Right lobe of liver (tissue), 4 donors: ENCODE data around the gene TRAK1.

Experiments
- CTCF ChIP-seq, 4 donors: fragments of 200-600 bp in 3 of 4; fragments of 450-650 bp in 1 of 4; IDR thresholded peaks; one replicate each; pipeline versions ENCODE4 v1.5.1 to v1.8.0; 2016 to 2022; ENCODE audit warnings: antibody characterized with exemption in 4 of 4, mild to moderate bottlenecking in 2 of 4
- POLR2A ChIP-seq: fragments of 450-650 bp; IDR thresholded peaks from one replicate; pipeline ENCODE4 v1.6.1; 2017; ENCODE audit warnings: antibody characterized with exemption, mild to moderate bottlenecking
- donor health status: DM: no; HTN: no; CAD: no.
- donor health status: DM: no; HTN: no; CAD: no.
- donor health status: DM: no; HTN: yes; CAD: no.

- no peak for TF ChIP-seq CTCF (IDR thresholded peaks at IDR 0.05)
- TF ChIP-seq POLR2A: no peak
Measured at GRCh38 chr3:42177068-42177800, 86.1 kb downstream of the TRAK1 start.
